Pancreas (tissue), 10 donors: Measurements from ENCODE around the gene UNK. TPM values are rescaled to one million over a fixed set of nuclear protein-coding genes. Genes with fewer than 3 reads are reported as not detected.

ENCODE experiments used
- ATAC-seq, 4 donors: fragments of 200-7000 bp; cut with Tn5 transposase; one replicate each; pipeline versions ENCODE4 v1.8.0 to v1.9.1; 2020; ENCODE audit warnings: mild to moderate bottlenecking in 4 of 4, moderate library complexity in 4 of 4
- DNase-seq, 6 donors: peaks; one replicate each; pipeline ENCODE4 v3.0.0-alpha.2; 2020
- FAIRE-seq: peaks from 2 replicates; lab custom pipeline; 2012; peaks lifted over from hg19 to GRCh38; lab: Jason Lieb, UNC
- H3K27ac ChIP-seq, 4 donors: fragments of 200-600 bp; sonication (generic); 1 replicate in 3 of 4; 2 replicates in 1 of 4; pipeline versions ENCODE4 v1.5.0 to v1.8.0; 2020
- H3K27me3 ChIP-seq, 4 donors: fragments of 200-600 bp; one replicate each; pipeline ENCODE4 v1.8.0; 2021
- H3K36me3 ChIP-seq, 3 donors: fragments of 200-600 bp; sonication (generic) in 1 of 3; one replicate each; pipeline versions ENCODE4 v1.5.0 to v1.8.0; 2020 to 2021
- H3K4me1 ChIP-seq, 3 donors: fragments of 200-600 bp; one replicate each; pipeline ENCODE4 v1.8.0; 2021
- H3K4me3 ChIP-seq, 4 donors: fragments of 200-600 bp; sonication (generic) in 2 of 4; one replicate each; pipeline versions ENCODE4 v1.5.0 to v1.8.0; 2020 to 2021
- H3K9me3 ChIP-seq, 4 donors: fragments of 200-600 bp; one replicate each; pipeline ENCODE4 v1.8.0; 2021
- CTCF ChIP-seq, 4 donors: fragments of 200-600 bp; sonication (generic) in 3 of 4; IDR thresholded peaks; one replicate each; pipeline versions ENCODE4 v1.5.0 to v1.8.0; 2021; ENCODE audit warnings: antibody characterized with exemption in 4 of 4
- WGBS, 2 donors: extraction: QIAGEN DNeasy Blood & Tissue Kit; methylation state at CpG; one replicate each; pipeline ENCODE4 v1.1.7; 2013; 5-methylcytosine and 5-hydroxymethylcytosine counted together
- intact Hi-C, 3 donors: fragments of 100-400 bp; cut with DNase I; formaldehyde crosslinking; loops; one replicate each; pipeline versions ENCODE4 v1.11.1 to v1.14.2; 2022
- polyA plus RNA-seq, 2 donors: library from polyadenylated mRNA; stranded (reverse); fragments of 200-250 nt; gene quantifications; one replicate each; pipeline ENCODE4 v1.2.3, GENCODE V29; 2013
- total RNA-seq, 6 donors: library from RNA; stranded (reverse); fragmentation: NEBNext Ultra II Directional in 4 of 6; extraction: Animal tissue kit (Norgen Biotek cat#: 25700) in 4 of 6; gene quantifications; one replicate each; pipeline versions ENCODE4 v1.2.1 to v1.2.4, GENCODE V29; 2021 to 2023
- donor health status: healthy with polysubstance abuse.
- donor health status: DM: no; HTN: no; CAD: no; lungs with moderate emphysema.
- donor health status: DM: no; HTN: no; CAD: no.
- donor health status: control.
- donor health status: control.
- donor health status: Bipolar disorder and iron deficiency.
- donor health status: DM: yes; HTN: yes; CAD: no.
- donor health status: DM: no; HTN: no; CAD: no.
- donor health status: DM: no; HTN: no; CAD: no.
- donor health status: DM: yes; HTN: yes; CAD: no.

Gene UNK
- total and polyA plus RNA-seq, 8 donors = 12.8 to 28.9 (median 15.3) TPM

DNA sequence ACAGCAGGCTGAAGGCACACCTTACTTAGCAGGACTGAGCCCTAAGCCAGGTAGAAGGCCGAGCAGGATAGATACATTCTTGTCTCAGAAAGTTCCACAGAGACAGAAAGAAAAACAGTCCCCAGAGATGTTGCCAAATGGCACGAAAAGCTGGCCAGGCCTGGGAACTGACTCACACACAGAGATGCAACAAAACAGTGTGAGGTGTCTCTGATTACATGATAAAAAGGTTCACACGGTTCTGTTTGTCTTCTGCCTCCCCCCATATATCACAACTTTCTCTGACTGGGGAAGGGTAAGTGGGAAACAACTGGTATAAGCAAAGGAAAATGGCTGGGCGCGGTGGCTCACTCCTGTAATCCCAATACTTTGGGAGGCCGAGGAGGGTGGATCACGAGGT is 68.8 kb downstream of the UNK start:
- H3K36me3 ChIP-seq = peaks cover 0 to 31% (median 16%) of the 10 kb centered on the region in 3 donors
- peak overlapping the region in 1 of 4 donors; percentile 54 for H3K4me3 ChIP-seq
- no peak for TF ChIP-seq CTCF (IDR thresholded peaks at IDR 0.05)
- no peaks in the 10 kb centered on the region for H3K27me3 ChIP-seq
- 61 to 71% methylated on average over 7 of the region's 7 CpGs for WGBS, 2 donors
- intact Hi-C loops = no loop called here
- DNase-seq (no peak), FAIRE-seq (no peak), ATAC-seq (no peak)
- H3K27ac ChIP-seq = peak overlapping the region in 2 of 4 donors; percentile 98 to 100
- no peaks in the 10 kb centered on the region for H3K9me3 ChIP-seq
- peaks cover 20 to 24% (median 21%) of the 10 kb centered on the region in 3 donors for H3K4me1 ChIP-seq

GRCh38 chr17:75854101-75854748 is 69.6 kb downstream of the UNK start:
- ATAC-seq (peak; percentile 24 to 55 (median 35)), FAIRE-seq (no peak), DNase-seq (peak in 3 of 6 donors; percentile 57 to 62 (median 60))
- no peaks in the 10 kb centered on the region for H3K9me3 ChIP-seq
- H3K27me3 ChIP-seq = no peaks in the 10 kb centered on the region
- H3K27ac ChIP-seq = peak overlapping the region; percentile 84 to 100 (median 96)
- intact Hi-C loops = no loop called here
- no peak for TF ChIP-seq CTCF (IDR thresholded peaks at IDR 0.05)
- H3K4me1 ChIP-seq = peaks cover 12 to 19% (median 13%) of the 10 kb centered on the region in 3 donors
- peak overlapping the region; percentile 31 to 87 (median 50) for H3K4me3 ChIP-seq
- H3K36me3 ChIP-seq = peaks cover 0 to 25% (median 16%) of the 10 kb centered on the region in 3 donors
- WGBS, 2 donors = 7 to 13% methylated on average over 7 of the region's 7 CpGs

- Histone ChIP-seq H3K4me3 (peak overlapping the region; percentile 31 to 87 (median 50)), H3K27ac (peak overlapping the region; percentile 84 to 100 (median 96)), H3K36me3 (peaks cover 0 to 19% (median 11%) of the 10 kb centered on the region in 3 donors), H3K4me1 (peaks cover 7 to 16% (median 11%) of the 10 kb centered on the region in 3 donors), H3K27me3 (no peaks in the 10 kb centered on the region), H3K9me3 (no peaks in the 10 kb centered on the region)
- no peak for TF ChIP-seq CTCF (IDR thresholded peaks at IDR 0.05)
- ATAC-seq (peak; percentile 1 to 15 (median 6)), FAIRE-seq (no peak), DNase-seq (peak in 3 of 6 donors; percentile 52 to 77 (median 69))
- intact Hi-C loops = no loop called here
- 1 to 2% methylated on average over 19 of the region's 19 CpGs for WGBS, 2 donors
Observed at GRCh38 chr17:75854881-75855309, 70.3 kb downstream of the UNK start.

DNA sequence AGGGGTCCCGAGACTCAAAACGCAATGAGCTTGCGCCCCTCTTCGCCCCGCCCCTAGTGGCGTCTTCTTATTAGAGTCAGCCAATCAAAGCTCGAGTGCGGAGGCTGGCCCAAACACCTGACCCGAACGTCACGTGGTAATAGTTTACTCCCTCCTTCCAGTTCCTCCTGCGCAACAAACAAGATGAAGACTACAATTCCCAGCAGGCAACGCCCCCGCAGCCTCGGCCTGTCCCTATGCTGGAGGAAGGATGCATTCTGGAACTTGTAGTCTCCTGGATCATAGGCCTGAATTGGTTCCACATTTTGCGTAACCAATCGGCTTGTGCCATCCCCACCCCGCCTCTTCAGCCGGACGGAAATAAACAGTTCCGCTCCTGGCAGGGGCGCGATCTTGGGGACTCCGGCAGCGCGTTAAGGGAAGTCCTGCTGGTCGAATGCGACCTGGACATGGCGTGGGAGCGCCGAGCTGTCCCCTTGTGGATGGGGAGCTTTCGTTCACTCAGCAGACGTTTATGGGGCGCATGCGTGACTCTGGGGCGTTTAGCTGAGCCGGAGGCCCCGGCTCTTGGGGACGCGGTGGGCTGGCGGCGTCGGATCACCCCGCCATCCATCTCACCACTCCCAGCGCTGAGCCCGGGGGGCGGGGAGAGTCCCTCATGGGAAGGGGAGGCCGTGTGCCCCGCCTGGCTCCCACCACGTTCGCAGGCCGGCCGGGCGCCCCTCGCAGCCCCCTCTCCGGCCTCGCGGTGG is 70.9 kb downstream of the UNK start, which contains the start of gene WBP2:
WBP2 (minus strand) TSS at position 26 of the 752 bp plus-strand sequence. CDS start 38 bp downstream, outside the sequence.
- DNase-seq (peak; percentile 92 to 99 (median 98)), FAIRE-seq (peak; percentile 93), ATAC-seq (peak; percentile 85 to 93 (median 90))
- Histone ChIP-seq H3K4me1 (peaks cover 7 to 16% (median 11%) of the 10 kb centered on the region in 3 donors), H3K27me3 (no peaks in the 10 kb centered on the region), H3K27ac (peak within 1 kb of the TSS; percentile 95 to 100 (median 96)), H3K4me3 (peak within 1 kb of the TSS; percentile 75 to 95 (median 86)), H3K36me3 (peaks cover 0 to 15% (median 9%) of the 10 kb centered on the region in 3 donors), H3K9me3 (no peaks in the 10 kb centered on the region)
- TF ChIP-seq CTCF (IDR thresholded peaks at IDR 0.05) = no peak
- intact Hi-C loops = no loop called here
- 0% methylated on average over 58 of the region's 58 CpGs for WGBS, 2 donors
